ENCODE data around the gene TAGLN.

Gene TAGLN

DNA sequence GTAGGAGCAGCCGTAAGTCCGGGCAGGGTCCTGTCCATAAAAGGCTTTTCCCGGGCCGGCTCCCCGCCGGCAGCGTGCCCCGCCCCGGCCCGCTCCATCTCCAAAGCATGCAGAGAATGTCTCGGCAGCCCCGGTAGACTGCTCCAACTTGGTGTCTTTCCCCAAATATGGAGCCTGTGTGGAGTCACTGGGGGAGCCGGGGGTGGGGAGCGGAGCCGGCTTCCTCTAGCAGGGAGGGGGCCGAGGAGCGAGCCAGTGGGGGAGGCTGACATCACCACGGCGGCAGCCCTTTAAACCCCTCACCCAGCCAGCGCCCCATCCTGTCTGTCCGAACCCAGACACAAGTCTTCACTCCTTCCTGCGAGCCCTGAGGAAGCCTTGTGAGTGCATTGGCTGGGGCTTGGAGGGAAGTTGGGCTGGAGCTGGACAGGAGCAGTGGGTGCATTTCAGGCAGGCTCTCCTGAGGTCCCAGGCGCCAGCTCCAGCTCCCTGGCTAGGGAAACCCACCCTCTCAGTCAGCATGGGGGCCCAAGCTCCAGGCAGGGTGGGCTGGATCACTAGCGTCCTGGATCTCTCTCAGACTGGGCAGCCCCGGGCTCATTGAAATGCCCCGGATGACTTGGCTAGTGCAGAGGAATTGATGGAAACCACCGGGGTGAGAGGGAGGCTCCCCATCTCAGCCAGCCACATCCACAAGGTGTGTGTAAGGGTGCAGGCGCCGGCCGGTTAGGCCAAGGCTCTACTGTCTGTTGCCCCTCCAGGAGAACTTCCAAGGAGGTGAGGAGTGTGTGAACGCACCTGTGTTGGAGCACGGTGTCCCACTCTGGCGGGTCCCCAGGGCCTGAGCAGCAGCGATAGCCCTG, at the start of gene TAGLN:
TAGLN (plus strand) TSS at position 318 of the 863 bp plus-strand sequence. CDS start 3,644 bp downstream, outside the sequence.
- no peak for DNase-seq (ENCODE audit: low read depth in 1 of 2, low spot score in 1 of 2)

DNA sequence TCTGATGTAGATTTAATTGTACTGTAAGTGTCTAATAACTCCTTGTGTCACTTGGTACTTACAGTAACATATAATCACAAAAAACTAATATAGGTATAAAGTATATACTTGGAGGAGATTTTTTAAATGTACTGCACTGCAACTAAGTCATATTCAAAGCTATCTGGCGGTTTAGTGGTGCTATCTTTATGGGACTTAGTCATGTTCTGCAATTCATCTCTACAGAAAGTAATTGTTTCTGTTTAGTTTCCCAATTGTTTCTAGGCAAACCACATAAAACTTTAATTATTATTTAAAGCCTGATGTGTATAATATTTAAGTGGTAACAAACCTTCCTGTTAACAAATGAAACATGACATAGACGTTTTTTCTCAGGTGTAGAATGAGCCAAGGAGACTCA, 47.1 kb upstream of the TAGLN start:
- no peak for DNase-seq (ENCODE audit: low read depth in 1 of 2, low spot score in 1 of 2)

DNA sequence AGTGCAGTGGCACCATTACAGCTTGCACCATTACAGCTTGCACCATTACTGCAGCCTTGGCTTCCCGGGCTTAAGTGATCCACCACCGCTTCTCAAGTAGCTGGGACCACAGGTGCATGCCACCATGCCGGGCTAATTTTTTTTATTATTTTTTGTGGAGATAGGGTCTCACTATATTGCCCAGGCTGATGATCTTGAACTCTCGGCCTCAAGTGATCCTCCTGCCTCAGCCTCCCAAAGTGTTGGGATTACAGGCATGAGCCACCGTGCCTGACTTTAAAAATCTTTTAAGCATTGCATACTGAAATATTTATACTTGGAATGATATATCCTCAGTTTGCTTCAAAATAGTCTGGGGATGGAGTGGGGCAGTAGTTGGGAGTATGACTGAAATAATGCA, 44.7 kb upstream of the TAGLN start:
- no peak for DNase-seq (ENCODE audit: low read depth in 1 of 2, low spot score in 1 of 2)

DNA sequence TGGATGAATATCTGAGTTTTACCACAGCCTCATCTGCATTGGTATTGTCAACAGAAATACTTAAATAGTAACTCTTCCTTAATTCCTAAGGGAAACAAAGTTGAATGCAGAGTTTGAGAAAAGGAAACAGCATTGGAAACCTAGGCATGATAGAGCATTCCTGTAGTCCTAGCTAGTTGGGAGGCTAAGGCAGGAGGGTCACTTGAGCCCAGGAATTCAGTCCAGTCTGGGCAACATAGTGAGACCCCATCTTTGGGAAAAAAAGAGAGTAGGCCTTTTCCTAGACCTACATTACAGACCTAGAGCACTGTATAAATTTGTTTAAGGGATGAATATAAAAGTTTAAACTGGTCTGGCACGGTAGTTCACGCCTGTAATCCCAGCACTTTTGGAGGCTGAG, 41.7 kb upstream of the TAGLN start:
- no peak for DNase-seq (ENCODE audit: low read depth in 1 of 2, low spot score in 1 of 2)

DNA sequence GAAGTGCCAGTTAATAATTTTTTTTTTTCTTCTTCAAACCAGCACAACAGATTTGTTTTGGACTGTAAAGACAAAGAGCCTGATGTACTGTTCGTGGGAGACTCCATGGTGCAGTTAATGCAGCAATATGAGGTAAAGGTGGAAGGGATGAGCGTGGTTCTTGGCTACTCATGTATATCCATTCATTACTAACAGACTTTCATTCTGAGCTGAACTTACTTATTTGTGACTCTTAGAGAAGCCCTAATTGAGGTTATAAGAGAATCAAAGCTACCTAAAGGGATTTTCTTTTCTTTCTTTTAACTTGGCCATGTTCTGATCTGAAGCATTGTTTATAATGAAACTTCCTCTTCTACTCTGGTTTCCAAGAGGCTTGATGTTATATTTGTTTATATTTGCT, 39.3 kb upstream of the TAGLN start:
- DNase-seq (ENCODE audit: low read depth in 1 of 2, low spot score in 1 of 2) = no peak

DNA sequence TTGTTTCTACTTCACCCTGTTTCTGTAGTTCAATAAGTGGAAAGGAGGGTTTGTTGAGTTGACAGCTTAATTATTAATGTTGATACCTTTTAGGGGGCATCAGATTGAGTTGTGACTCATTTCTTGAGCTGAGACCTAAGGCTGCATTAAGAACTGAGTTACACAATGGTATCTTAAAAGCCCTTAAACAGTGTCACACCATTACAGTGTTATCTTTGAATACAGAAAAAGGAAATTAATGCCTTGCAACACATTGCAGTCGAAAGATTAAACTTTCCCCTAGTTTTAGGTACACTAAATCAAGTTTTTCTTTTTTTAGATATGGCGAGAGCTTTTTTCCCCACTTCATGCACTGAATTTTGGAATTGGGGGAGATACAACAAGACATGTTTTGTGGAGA, 38.3 kb upstream of the TAGLN start:
- no peak for DNase-seq (ENCODE audit: low read depth in 1 of 2, low spot score in 1 of 2)

DNA sequence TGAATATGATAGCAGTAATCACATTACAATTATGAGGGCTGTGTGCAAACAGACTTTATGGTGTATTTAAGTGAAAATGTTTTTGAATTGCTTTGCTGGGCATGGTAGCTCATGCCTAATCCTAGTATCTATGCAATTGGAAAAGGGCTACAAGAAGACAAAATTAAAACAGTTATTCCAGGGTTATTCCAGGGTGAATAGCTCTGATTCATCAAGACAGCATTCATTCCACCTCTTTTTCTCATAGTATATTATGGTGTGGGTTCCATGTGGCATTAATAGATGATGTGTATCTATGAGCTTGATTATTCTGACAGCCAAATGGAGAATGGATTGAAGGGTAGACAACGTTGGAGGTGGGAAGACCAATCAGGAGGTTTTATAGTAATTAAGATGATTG, 32.7 kb upstream of the TAGLN start:
- no peak for DNase-seq (ENCODE audit: low read depth in 1 of 2, low spot score in 1 of 2)

DNA sequence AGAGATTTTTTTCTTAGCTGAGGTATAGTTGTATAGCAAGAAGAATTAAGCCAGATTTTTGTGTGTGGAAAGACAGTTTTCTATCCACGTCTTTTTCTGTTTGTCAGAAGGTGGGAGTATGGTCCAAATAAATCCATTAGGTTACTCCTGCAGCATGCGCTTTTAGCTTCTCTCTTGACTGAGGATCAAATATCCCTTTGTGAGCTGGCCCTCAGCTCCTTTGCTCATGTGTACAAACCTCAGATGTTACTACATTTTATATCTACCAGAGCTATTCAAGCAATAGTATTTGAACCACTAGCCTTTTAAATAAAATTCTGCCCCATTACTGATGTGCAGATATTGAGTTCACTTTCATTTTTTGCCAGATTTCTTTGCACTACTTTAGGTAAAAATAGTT, 29.4 kb upstream of the TAGLN start:
- DNase-seq (ENCODE audit: low read depth in 1 of 2, low spot score in 1 of 2) = no peak

DNA sequence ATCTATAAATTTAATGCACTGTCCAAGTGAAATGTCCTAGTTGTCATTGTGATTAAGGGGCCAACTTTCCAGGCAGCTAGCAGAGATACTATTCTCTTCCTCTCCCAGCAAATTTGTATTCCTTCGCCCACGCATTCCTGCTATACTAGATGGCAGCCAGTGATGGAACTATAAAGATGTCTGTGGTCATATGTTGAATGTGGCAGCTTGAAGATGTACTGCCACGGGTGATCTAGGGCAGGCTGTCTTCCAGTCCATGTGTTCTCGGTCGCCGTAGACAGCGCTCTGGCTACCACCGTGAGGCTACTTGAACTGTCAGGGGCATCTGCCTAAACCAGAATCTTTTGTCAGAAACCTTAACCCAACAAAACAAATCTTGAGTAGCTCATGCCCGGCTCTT, 29.0 kb upstream of the TAGLN start:
- no peak for DNase-seq (ENCODE audit: low read depth in 1 of 2, low spot score in 1 of 2)

DNA sequence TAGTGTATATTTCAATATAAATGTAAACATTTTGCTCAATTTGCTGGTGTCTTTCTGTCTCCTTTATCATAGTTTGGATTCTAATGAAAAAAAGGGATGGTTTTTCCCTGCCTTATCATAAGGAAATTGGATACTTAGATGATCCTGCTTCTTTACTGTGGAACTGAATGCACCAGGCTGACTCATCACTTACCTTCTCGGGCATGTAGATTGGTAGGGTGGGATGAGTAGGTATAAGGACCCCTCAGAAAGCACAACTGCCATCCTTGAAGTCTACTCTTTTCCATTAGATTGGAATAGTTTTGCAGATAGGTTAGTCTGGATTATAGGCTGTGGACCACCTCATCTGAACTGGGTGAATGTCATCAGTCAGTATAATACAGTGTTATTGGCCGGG, 28.2 kb upstream of the TAGLN start:
- no peak for DNase-seq (ENCODE audit: low read depth in 1 of 2, low spot score in 1 of 2)

DNA sequence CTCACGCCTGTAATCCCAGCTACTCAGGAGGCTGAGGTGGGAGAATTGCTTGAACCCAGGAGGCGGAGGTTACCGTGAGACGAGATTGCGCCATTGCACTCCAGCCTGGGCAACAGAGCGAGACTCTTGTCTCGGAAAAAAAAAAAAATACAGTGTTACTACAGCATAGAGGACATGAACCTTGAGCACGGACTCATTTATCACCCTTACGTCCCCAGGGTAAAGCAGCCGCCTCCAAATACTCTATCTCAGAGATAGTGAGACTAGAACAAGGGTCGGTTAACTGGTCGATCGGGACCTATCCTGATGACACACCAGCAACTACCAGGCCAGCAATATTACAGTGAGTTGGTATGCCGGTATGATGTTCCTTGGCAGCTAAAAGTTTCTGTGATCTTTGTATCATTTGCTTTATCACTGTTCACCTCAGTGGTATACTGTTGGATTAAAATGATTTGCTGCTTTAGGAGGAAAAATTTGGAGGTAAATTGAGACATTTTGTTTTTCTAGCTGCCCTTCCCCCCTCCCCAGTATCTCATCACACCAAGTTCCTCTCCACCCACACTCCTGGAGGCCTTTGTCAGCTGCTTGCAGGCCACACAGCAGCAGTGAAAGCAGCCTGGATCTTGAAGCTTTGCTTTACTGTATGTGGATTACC, 27.6 kb upstream of the TAGLN start:
- no peak for DNase-seq (ENCODE audit: low read depth in 1 of 2, low spot score in 1 of 2)

DNA sequence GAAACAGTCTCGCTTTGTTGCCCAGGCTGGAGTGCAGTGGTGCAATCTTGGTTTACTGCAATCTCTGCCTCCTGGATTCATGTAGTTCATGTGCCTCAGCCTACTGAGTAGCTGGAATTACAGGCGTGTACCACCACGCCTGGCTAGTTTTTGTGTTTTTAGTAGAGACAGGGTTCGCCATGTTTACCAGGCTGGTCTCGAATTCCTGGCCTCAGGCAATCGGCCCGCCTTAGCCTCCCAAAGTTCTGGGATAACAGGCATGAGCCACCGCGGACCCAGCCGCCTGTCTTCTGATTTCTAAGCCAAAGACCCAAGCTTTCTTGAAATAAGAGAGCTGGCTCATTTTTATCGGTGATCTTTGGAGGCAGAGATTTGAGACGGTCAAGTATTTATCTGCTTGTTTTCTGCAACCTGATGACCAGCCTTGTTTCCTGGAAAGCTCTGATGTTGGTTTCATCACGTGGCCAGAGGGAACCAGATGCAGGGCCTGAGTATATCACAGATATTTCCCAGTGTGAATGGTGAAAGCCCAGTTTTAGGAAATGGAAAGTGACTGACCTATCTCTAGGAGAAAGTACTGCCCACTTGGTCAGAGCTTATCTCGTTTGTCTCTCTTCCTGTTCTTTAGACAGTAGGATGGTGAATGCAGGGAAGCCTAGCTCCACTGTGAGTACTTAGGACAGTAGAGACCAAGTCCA, 26.3 kb upstream of the TAGLN start:
- no peak for DNase-seq (ENCODE audit: low read depth in 1 of 2, low spot score in 1 of 2)

DNA sequence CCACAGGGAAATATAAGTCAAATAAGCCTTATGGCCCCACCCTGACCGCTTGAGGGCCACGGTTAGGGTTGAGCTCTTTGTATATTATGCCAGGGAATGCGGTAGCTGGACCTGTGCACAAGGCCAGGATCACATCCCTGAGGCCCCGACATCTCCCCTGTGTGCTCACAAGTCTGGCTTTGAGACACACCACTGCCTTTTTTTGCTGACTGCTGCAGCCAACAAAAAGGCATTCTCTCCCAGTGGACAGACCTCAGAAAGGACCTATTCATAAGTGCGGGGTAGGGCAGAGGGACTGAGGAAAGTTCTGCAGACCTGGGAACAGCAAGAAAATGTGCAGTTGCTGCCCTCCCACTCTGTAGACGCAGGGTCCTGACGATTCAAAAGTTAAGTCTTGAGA, 24.1 kb upstream of the TAGLN start:
- DNase-seq (ENCODE audit: low read depth in 1 of 2, low spot score in 1 of 2) = no peak

DNA sequence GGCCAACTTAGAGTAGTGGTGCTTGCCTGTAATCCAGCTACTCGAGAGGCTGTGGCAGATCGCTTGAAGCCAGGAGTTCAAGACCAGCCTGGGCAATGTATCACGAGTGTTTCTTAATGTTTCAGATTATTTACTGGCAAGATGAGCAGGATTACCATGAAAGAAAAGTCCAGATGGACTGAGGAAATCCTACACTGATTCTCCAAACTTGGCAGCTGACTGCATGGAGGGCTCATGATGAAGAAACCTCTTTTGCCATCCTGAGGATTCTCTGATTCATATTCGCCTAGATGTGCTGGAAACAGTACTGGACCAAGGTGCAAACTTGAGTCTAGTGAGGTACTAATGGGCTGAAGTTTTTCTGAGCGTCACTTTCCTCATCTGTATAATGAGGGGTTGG, 23.4 kb upstream of the TAGLN start:
- no peak for DNase-seq (ENCODE audit: low read depth in 1 of 2, low spot score in 1 of 2)

DNA sequence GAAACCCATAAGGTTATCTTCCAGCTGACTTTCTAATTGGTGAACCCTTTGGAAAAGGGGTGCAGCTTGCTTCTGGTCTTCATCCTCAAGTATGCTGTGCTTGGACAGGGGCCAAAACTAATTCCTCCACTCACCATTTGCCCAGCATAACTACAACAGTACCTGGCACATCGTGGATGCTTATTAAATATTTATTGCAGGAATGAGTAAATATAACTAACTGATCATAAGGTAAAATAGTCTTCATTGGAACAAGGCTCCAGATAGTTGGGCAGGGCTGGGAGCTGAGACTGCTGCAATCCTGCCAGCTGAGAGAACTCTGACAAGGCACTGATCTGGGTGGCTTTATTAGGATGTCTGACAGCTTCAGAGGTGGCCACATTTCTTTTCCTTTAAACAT, 23.0 kb upstream of the TAGLN start:
- DNase-seq (ENCODE audit: low read depth in 1 of 2, low spot score in 1 of 2) = no peak

DNA sequence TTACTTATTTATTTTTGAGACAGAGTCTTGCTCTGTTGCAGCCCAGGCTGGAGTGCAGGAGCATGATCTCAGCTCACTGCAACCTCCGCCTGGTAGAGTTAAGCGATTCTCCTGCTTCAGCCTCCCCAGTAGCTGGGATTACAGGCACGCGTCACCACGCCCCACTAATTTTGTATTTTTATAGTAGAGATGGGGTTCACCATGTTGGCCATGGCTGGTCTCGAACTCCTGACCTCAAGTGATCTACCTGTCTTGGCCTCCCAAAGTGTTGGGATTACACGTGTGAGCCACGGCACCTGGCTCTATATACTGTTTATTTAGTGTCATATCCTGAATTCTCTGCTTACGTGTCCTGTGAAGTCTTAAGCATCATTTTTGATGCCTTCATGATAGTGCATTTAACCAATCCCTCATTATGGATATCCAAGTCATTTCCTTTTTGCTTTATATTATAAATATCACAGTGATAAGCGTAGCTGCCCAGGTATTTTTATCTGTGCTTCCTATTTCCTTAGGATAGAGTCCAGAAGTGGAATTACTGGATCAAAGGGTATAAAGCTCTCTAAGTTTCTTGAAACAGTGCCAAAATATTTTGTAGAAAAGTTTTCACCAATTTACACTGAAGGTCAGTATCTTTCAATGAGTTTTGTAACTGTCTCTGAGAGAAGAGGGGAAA, 21.5 kb upstream of the TAGLN start:
- no peak for DNase-seq (ENCODE audit: low read depth in 1 of 2, low spot score in 1 of 2)

DNA sequence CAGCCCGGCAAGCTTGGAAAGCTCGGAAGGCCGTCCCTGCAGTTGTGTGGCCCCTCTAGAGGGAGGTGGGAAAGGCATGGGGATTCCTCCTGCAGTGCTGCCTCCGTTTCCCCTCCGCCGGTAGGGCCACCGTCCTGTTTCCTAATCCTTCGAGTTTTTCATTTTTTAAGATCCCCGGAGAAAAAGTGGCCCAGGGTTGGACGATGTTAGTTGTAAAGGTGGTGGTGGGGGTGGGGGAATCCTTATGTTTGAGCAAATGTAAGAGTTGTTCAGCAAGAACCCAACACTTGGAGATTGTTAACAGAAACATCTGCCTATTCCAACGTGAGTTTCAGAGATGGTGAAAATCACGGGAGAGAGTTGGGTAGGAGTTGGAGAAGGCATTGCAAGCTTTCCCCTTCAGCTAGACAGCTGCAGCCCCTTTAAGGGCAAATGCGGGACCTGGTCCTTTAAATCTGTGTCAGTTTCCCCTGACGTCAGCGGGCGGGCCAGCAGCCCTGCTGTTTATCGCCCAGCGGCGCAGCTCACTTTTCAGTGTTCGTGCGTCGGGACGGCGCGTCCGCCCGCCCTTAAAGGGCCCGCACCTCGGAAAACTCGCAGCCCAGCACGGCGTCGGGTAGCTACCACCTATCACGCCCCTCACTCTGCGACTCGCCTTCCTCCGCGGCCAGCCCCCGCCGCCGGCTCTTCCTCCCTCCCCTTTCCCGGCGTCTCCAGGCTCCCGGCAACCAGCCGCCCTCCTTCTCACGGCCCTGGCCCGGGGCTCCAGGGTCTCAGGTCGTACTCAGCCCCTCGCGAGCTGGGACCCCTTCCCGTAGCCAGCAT, 20.7 kb upstream of the TAGLN start, which contains the start of gene SIDT2:
SIDT2 (plus strand) TSS at position 534 of the 825 bp plus-strand sequence. CDS start 521 bp downstream, outside the sequence.
- DNase-seq (ENCODE audit: low read depth in 1 of 2, low spot score in 1 of 2) = peak; percentile 70 to 78

DNA sequence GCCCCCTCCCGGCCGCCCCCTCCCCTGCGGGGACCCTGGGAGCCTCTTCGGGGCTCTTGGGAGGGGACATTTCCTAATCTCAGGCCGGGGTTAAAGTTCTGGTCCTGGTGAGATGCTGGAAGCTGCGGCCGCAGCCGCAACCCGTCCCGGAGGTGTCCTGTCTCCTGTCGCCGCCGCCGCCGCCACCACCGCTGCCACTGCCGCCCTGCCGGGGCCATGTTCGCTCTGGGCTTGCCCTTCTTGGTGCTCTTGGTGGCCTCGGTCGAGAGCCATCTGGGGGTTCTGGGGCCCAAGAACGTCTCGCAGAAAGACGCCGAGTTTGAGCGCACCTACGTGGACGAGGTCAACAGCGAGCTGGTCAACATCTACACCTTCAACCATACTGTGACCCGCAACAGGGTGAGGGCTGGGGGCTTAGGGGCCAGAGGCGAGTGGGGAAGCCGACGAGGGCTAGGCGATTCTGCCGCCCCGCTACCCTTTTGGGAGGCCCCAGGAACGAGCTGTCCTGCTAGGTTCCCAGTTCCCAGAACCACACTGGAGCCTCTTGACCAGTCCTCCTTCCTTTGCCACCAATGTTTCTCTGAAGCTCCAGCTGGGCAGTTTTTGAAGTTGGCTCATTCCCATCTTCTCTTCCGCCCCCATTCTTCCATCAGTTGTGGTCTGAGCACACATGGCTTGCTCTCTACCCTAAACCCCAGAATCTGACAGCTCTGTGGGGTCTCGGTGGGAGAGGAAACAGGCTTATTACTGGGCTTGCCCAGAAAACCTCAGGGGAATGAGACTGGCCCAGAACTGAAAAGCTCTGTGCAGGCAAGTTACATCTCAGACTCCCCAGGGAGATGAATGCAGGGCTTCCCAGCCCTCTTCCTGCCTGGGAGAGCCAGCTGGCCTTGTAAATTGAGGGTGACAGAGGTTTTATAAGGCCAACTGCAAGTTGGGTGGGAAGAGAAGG, 19.8 kb upstream of the TAGLN start:
- peak in 1 of 2 donors; percentile 18 for DNase-seq (ENCODE audit: low read depth in 1 of 2, low spot score in 1 of 2)

DNA sequence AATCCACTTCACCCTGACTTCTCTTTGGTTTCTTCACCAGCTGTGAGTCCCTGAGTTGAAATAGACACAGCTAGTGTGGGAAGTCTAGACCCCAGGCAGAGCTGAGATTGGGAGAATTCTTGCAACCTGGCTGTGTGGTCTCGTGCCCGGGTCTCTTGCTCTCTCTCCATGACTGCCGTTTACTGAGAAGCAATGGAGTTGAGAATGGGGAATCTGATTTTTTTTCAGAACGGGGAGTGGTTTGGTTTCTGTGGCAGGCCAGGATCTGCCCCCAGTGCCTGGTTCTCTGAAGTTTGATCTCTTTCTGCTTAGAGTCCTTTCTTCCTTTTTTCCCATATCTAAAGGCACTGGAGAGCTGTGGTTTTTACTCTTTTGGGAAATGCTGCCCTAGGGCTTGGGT, 19.1 kb upstream of the TAGLN start:
- no peak for DNase-seq (ENCODE audit: low read depth in 1 of 2, low spot score in 1 of 2)

All from stimulated activated CD4-positive, alpha-beta T cell treated with anti-CD3 and anti-CD28 coated beads, Interleukin-15, amount 100 ng/mL, for 1 hour (primary cell).